NCI-H2029 (cell line): ENCODE data around the gene AGBL4.

ENCODE experiments used
- DNase-seq: peaks from one replicate; lab custom pipeline; 2025; lab: John Stamatoyannopoulos, UW

The AGBL4 gene

GRCh38 chr1:49694251-49694827, 329.4 kb downstream of the AGBL4 start:
- no peak for DNase-seq

DNA sequence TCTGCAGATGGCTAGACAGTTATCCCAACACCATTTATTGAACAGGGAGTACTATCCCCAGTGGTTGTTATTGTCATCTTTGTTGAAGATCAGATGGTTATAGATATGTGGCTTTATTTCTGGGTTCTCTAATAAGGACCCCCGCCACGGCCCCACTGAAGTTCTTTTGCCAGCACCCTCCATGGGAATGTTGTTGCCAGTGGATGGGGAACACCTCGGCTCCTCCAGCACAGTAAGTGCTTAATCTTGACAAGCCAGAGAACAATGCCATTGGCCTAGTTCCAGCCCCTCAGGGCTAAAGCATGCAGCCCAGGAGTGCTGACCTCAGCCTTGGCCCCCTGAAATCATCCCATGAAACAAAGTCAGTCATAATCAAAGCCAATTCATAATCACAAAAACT, 337.6 kb downstream of the AGBL4 start:
- peak; percentile 39 for DNase-seq

- DNase-seq = no peak
These were observed 346.0 kb downstream of the AGBL4 start for GRCh38 chr1:49677706-49678105.

DNA sequence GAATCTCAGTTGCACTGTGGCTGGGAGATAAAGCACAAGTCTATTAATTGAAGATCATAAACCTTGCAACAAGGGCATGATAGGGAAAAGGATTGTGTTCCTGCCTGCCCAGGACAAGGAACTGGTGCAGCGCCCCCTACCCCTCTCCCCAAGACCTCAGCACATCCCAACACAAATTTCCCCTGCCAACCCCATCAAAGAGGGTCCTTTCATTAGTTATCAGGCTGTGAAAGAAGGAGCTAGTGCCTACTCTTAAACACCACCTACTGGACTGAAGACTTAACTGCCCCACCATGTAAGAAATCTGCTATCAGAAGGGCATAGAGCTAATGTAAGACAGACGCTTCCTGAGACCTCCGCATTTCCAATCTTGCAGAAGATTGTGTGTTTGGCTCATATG, 372.6 kb downstream of the AGBL4 start:
- no peak for DNase-seq

DNA sequence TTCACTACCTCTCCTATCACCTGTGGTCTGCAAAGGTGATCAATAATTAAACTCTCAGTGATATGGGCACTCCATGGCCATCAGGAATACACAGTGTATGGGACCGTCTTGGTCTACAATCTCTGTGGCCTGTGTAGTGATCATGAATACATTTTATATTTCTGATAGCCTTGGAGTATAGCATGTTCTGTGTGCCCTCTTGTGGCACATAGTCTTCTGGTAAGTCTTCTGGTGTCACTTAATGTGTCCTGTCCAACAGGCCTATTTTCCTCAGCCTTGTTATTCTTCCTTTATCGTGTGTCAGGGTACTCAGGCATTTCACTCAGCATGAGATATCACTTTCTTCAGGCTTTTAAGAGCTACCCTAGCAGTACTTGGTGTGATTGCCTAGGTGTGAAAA, 393.6 kb downstream of the AGBL4 start:
- no peak for DNase-seq

GRCh38 chr1:49627781-49628180, 396.0 kb downstream of the AGBL4 start:
- DNase-seq = no peak

- DNase-seq = no peak
These were observed 397.3 kb downstream of the AGBL4 start for GRCh38 chr1:49626472-49626871.

GRCh38 chr1:49622877-49623276, 400.9 kb downstream of the AGBL4 start:
- DNase-seq = no peak

- DNase-seq = no peak
These were observed 417.7 kb downstream of the AGBL4 start for GRCh38 chr1:49606082-49606481.

DNA sequence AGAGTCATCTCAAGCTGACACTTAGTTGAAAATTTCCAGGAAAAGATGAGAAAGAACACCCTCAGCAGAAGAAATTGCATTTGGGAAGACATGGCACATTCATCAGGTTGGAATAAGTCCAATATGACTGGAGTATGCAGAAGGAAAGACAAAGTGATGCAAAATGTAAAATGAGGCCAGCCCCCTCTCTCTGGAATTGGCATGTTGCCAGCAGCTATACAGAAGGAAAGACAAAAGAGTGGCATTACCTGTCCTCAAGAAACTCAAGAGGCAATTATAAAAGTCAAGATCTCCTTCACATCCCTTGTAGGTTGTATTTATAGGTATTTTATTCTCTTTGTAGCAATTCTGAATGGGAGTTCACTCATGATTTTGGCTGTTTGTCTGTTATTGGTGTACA, 426.3 kb downstream of the AGBL4 start:
- DNase-seq = peak; percentile 60

- no peak for DNase-seq
These were observed 447.3 kb downstream of the AGBL4 start for GRCh38 chr1:49576327-49576901.

- no peak for DNase-seq
These were observed 467.0 kb downstream of the AGBL4 start for GRCh38 chr1:49556676-49557234.

GRCh38 chr1:49552101-49552500, 471.7 kb downstream of the AGBL4 start:
- no peak for DNase-seq

- DNase-seq = no peak
These were observed 479.1 kb downstream of the AGBL4 start for GRCh38 chr1:49544615-49545014.

GRCh38 chr1:49541096-49541752, 482.5 kb downstream of the AGBL4 start:
- DNase-seq = no peak

- DNase-seq = no peak
These were observed 496.0 kb downstream of the AGBL4 start for GRCh38 chr1:49527606-49528305.

DNA sequence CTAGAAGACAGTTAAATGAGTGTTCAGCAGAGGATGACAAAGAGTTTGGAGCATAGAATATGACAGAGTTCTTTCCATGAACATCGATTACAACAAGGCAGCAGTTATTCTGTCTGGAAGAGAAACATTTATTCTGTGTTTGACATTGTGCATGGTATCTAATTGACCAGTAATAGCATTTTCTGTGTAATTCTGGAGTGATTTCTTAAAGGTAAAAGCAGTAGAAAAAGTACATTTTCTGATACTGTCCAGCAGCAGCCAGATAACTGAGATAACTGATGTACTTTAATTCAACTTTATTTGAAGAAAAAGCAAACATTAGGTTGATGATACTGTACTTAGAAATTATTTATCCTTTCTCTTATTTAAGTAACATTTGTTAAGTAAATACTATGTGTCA, 497.1 kb downstream of the AGBL4 start:
- DNase-seq = no peak

DNA sequence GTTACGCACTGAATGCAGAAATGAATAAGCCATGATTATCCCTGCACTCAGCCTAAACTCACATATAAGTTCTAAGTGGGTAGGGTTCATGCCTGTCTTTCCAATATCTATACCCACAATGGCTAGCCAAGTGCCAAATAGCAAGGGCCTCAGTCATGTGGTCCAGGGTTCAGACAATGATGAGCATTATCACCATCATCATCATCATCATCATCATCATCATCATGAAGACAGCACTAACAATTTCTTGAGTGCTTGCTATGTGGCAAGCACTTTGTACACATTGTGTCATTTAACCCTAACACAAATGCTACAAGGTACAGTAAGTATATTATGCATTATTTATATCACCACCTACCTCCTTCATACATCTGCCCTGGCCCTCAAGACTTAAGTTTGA, 500.0 kb downstream of the AGBL4 start:
- DNase-seq = no peak

- no peak for DNase-seq
These were observed 556.8 kb downstream of the AGBL4 start for GRCh38 chr1:49466961-49467360.

DNA sequence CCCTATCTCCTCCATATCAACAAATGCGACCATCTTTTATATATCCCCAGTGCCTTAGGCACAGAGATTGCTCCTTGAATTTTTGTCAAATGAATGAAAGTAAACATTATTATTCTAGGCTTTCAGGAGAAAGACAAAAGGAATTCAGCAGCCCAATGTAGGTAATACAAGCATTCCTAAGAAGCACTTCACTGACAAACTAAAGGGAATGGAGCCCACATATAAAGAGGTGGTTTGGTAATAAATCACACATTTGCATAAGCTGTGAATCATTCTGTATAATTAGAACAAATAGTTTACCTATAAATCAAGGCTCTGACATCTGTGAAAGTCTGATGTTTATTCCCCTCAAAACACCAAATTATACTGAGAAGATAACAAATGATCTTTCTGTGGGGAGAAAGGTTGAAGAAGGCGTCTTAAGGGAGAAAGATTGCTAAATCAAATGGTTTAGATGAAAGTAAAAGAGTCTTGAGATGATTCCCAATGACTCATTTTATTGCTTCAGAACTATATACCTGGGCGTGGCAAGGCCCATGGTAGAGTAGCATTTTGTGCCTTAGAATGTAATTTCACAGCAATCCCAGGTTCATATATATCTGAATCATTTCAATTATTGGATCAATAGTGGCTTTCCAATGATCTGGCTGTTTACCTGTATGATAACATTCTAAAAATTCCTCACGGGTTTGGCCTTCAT, 558.1 kb downstream of the AGBL4 start:
- no peak for DNase-seq

GRCh38 chr1:49448200-49448599, 575.6 kb downstream of the AGBL4 start:
- DNase-seq = no peak

- DNase-seq = no peak
These were observed 586.9 kb downstream of the AGBL4 start for GRCh38 chr1:49436865-49437264.
